SU-DHL-6 (cell line): ENCODE measurements around the gene HIPK2.

Source experiments
- CTCF ChIP-seq: fragments of 200-600 bp; sonication (generic); IDR thresholded peaks from one replicate; pipeline ENCODE4 v1.5.1; 2017; ENCODE audit warnings: antibody characterized with exemption, mild to moderate bottlenecking, low read length, moderate library complexity; ENCODE audit not compliant: insufficient read depth, poor library complexity, severe bottlenecking
- EZH2phosphoT487 ChIP-seq: fragments of 200-600 bp; sonication (generic), shearing (Covaris generic); conservative IDR thresholded peaks from 2 replicates; pipeline ENCODE4 v1.6.1; 2018; ENCODE audit warnings: mild to moderate bottlenecking, antibody characterized with exemption, low read length, moderate library complexity, mixed read lengths

GRCh38 chr7:139734395-139734794, 43.4 kb downstream of the HIPK2 start:
- TF ChIP-seq CTCF (no peak), EZH2phosphoT487 (no peak)
